Ascending aorta (tissue), 2 donors: Measurements from ENCODE around the gene PCDH9. TPM values are rescaled to one million over a fixed set of nuclear protein-coding genes. Genes with fewer than 3 reads are reported as not detected.

Experiments
- DNase-seq, 2 donors: peaks; one replicate each; pipeline ENCODE4 v3.0.0-alpha.2; 2019; ENCODE audit warnings: low spot score in 2 of 2
- H3K27ac ChIP-seq, 2 donors: fragments of 200-600 bp; sonication (generic); one replicate each; pipeline ENCODE4 v1.5.1; 2016 to 2017; ENCODE audit warnings: mild to moderate bottlenecking in 1 of 2
- H3K27me3 ChIP-seq: fragments of 200-600 bp; sonication (generic); one replicate; pipeline ENCODE4 v1.5.1; 2017
- H3K36me3 ChIP-seq, 2 donors: fragments of 200-600 bp; sonication (generic); one replicate each; pipeline ENCODE4 v1.5.1; 2016
- H3K4me1 ChIP-seq, 2 donors: fragments of 200-600 bp; sonication (generic); one replicate each; pipeline ENCODE4 v1.5.1; 2016 to 2017; ENCODE audit warnings: mild to moderate bottlenecking in 1 of 2
- H3K4me3 ChIP-seq, 2 donors: fragments of 200-600 bp; sonication (generic); one replicate each; pipeline ENCODE4 v1.5.1; 2016 to 2017; ENCODE audit warnings: mild to moderate bottlenecking in 1 of 2
- H3K9me3 ChIP-seq, 2 donors: fragments of 200-600 bp; sonication (generic); one replicate each; pipeline ENCODE4 v1.5.1; 2016
- intact Hi-C: fragments of 100-400 bp; cut with DNase I; formaldehyde crosslinking; loops from one replicate; pipeline ENCODE4 v1.15.1; 2023
- total RNA-seq: library from RNA; depleted of rRNA; stranded (reverse); fragments of >200 nt; gene quantifications from one replicate; pipeline ENCODE4 v1.1.0, GENCODE V29; 2016
- TF ChIP-seq, protein P1 (sequence below), 3 experiments: fragments of 200-600 bp in 2 of 3; fragments of 450-650 bp in 1 of 3; sonication (generic) in 2 of 3; IDR thresholded peaks; one replicate each; pipeline ENCODE4 v1.5.1; 2016 to 2019; ENCODE audit warnings: antibody characterized with exemption in 3 of 3, mild to moderate bottlenecking in 1 of 3, moderate library complexity in 1 of 3

PCDH9 gene
- total RNA-seq, 1 donor from 2014 or later = 3.6 TPM

DNA sequence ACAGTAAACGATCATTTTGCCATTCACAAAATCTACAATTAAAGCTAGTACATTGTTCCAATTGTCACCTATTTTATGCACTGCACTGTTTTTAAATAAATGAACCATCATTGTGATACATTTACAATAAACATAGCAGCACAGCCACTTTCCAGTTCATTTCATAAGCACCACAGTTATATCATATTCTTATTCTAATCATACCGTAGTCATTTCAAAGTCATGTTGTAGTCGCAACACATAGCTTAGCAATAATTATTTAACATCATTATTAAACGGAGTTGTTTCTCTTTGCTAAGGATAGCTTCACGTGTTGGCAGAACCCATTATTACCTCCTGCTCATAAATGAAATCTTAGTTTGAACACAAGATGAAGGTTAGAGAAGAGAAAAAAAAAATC lies 2.2 kb upstream of the PCDH9 start:
- intact Hi-C loops = loop anchor here (5.0 kb wide), 3 partner anchors 240 to 1320 kb away; no protein-coding TSS in a partner anchor
- TF ChIP-seq, protein P1, sequence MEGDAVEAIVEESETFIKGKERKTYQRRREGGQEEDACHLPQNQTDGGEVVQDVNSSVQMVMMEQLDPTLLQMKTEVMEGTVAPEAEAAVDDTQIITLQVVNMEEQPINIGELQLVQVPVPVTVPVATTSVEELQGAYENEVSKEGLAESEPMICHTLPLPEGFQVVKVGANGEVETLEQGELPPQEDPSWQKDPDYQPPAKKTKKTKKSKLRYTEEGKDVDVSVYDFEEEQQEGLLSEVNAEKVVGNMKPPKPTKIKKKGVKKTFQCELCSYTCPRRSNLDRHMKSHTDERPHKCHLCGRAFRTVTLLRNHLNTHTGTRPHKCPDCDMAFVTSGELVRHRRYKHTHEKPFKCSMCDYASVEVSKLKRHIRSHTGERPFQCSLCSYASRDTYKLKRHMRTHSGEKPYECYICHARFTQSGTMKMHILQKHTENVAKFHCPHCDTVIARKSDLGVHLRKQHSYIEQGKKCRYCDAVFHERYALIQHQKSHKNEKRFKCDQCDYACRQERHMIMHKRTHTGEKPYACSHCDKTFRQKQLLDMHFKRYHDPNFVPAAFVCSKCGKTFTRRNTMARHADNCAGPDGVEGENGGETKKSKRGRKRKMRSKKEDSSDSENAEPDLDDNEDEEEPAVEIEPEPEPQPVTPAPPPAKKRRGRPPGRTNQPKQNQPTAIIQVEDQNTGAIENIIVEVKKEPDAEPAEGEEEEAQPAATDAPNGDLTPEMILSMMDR (IDR thresholded peaks at IDR 0.05) = no peak
- H3K9me3 ChIP-seq = no peaks in the 10 kb centered on the region
- H3K4me3 ChIP-seq = peak overlapping the region in 1 of 2 donors; percentile 6
- peak overlapping the region; percentile 42 to 90 for H3K27ac ChIP-seq
- peaks cover 0 to 5% of the 10 kb centered on the region in 2 donors for H3K4me1 ChIP-seq
- no peaks in the 10 kb centered on the region for H3K36me3 ChIP-seq
- no peaks in the 10 kb centered on the region for H3K27me3 ChIP-seq
- DNase-seq = no peak

DNA sequence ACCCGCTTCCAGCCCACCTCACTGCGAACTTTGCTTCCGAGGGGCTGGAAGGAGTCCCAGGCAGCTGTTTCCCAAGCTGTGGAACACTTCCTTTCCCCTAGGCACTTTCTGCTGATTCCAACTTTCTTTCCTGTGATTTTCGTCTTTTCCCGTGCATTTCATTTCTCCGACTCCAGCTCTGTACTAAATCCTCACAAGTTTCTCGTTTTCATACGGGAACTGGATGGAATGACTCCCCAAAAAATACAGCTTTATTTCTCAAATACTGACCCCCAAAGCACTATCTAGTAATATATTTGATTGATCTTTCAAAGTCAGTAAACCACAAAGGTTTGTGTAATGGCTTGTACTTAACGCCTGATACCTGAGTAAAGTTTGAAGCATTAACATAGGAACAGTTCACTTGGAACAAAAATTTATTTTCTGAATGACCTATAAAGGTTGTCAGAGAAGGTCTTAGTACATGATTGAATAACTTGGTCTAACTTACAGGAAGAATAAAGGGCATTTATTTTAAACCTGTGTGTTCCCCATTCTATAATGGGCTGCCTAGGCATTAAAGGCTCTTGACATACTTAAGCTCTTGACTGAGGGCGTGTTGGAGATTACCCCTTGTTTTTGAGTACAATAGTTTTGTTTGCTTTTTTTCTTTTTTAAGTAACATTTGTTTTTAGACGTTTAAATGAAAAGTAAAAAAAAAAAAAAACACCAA lies 1.3 kb upstream of the PCDH9 start:
- H3K4me1 ChIP-seq = peaks cover 0 to 5% of the 10 kb centered on the region in 2 donors
- H3K27me3 ChIP-seq = no peaks in the 10 kb centered on the region
- no peak for DNase-seq
- peak overlapping the region; percentile 90 for H3K27ac ChIP-seq
- intact Hi-C loops = loop anchor here (5.0 kb wide), 3 partner anchors 239 to 1319 kb away; no protein-coding TSS in a partner anchor
- H3K36me3 ChIP-seq = no peaks in the 10 kb centered on the region
- TF ChIP-seq, protein P1 (IDR thresholded peaks at IDR 0.05) = no peak
- peak overlapping the region; percentile 53 to 86 for H3K4me3 ChIP-seq
- no peaks in the 10 kb centered on the region for H3K9me3 ChIP-seq

GRCh38 chr13:67230404-67231288 lies 510 bp upstream of the PCDH9 start:
- peak; percentile 92 to 98 for DNase-seq
- intact Hi-C loops = loop anchor here (5.0 kb wide), 3 partner anchors 238 to 1318 kb away; no protein-coding TSS in a partner anchor
- TF ChIP-seq, protein P1 (IDR thresholded peaks at IDR 0.05) = no peak

GRCh38 chr13:67228916-67229315 lies 1.2 kb downstream of the PCDH9 start:
- no peak for DNase-seq
- Histone ChIP-seq H3K4me1 (peaks cover 0 to 2% of the 10 kb centered on the region in 2 donors), H3K4me3 (peak overlapping the region; percentile 53 to 86), H3K27ac (no peak overlapping the region), H3K36me3 (no peaks in the 10 kb centered on the region), H3K27me3 (no peaks in the 10 kb centered on the region), H3K9me3 (no peaks in the 10 kb centered on the region)
- intact Hi-C loops = no loop called here
- TF ChIP-seq, protein P1 (IDR thresholded peaks at IDR 0.05) = no peak

More at GRCh38 chr13:67230404-67231288, 510 bp upstream of the PCDH9 start:
- H3K9me3 ChIP-seq = no peaks in the 10 kb centered on the region
- peaks cover 0 to 5% of the 10 kb centered on the region in 2 donors for H3K4me1 ChIP-seq
- H3K36me3 ChIP-seq = no peaks in the 10 kb centered on the region
- H3K27ac ChIP-seq = peak overlapping the region; percentile 90
- H3K27me3 ChIP-seq = no peaks in the 10 kb centered on the region
- peak overlapping the region; percentile 53 to 86 for H3K4me3 ChIP-seq

DNA sequence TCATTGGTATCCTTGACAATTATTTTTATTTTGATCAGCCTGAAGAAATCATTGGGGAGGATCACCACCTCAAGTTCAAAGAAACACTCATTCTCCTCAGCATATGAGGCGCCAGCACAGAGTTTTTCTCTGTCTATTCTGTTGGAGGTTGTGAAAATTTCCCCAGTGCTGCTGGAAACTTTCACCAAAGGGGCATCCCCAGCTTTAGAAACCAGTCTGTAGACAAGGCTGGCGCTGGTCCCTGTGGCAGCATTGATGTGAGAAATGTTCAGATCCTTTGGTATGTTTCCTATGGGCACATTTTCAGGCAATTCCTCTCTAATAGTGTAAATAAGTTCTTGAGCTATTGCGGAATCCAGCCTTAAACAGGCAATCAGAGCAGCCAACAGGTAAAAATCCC lies 2.1 kb downstream of the PCDH9 start:
- Histone ChIP-seq H3K4me3 (peak overlapping the region in 1 of 2 donors; percentile 86), H3K9me3 (no peaks in the 10 kb centered on the region), H3K36me3 (no peaks in the 10 kb centered on the region), H3K27ac (no peak overlapping the region), H3K27me3 (no peaks in the 10 kb centered on the region), H3K4me1 (no peaks in the 10 kb centered on the region)
- intact Hi-C loops = no loop called here
- DNase-seq = no peak
- TF ChIP-seq, protein P1 (IDR thresholded peaks at IDR 0.05) = no peak
